ENCODE measurements around the gene TMEM132D. TPM values are rescaled to one million over a fixed set of nuclear protein-coding genes. Genes with fewer than 3 reads are reported as not detected.

TMEM132D gene
- total and polyA plus RNA-seq, 2 donors, result 0.32 TPM; not detected in 1

- no peak for DNase-seq (ENCODE audit: extremely low spot score)
- Histone ChIP-seq H3K27ac (ENCODE audit: low read depth) (no peak overlapping the region), H3K4me3 (ENCODE audit: low read depth, low read length) (no peak overlapping the region), H3K4me1 (ENCODE audit: insufficient read depth) (no peaks in the 10 kb centered on the region), H3K36me3 (ENCODE audit: insufficient read depth) (no peaks in the 10 kb centered on the region)
- WGBS, result 25% methylated on average over 9 of the region's 9 CpGs
These were observed 627.3 kb downstream of the TMEM132D start for GRCh38 chr12:129276361-129277060.

- Histone ChIP-seq H3K4me3 (ENCODE audit: low read depth, low read length) (no peak overlapping the region), H3K27ac (ENCODE audit: low read depth) (no peak overlapping the region), H3K36me3 (ENCODE audit: insufficient read depth) (no peaks in the 10 kb centered on the region), H3K4me1 (ENCODE audit: insufficient read depth) (no peaks in the 10 kb centered on the region)
- 81% methylated on average over 16 of the region's 16 CpGs for WGBS
- DNase-seq (ENCODE audit: extremely low spot score), result no peak
These were observed 633.9 kb downstream of the TMEM132D start for GRCh38 chr12:129269756-129270495.

- WGBS, result 72% methylated on average over 5 of the region's 5 CpGs
- no peak for DNase-seq (ENCODE audit: extremely low spot score)
- Histone ChIP-seq H3K27ac (ENCODE audit: low read depth) (no peak overlapping the region), H3K4me1 (ENCODE audit: insufficient read depth) (no peaks in the 10 kb centered on the region), H3K4me3 (ENCODE audit: low read depth, low read length) (no peak overlapping the region), H3K36me3 (ENCODE audit: insufficient read depth) (no peaks in the 10 kb centered on the region)
These were observed 645.0 kb downstream of the TMEM132D start for GRCh38 chr12:129258781-129259318.

DNA sequence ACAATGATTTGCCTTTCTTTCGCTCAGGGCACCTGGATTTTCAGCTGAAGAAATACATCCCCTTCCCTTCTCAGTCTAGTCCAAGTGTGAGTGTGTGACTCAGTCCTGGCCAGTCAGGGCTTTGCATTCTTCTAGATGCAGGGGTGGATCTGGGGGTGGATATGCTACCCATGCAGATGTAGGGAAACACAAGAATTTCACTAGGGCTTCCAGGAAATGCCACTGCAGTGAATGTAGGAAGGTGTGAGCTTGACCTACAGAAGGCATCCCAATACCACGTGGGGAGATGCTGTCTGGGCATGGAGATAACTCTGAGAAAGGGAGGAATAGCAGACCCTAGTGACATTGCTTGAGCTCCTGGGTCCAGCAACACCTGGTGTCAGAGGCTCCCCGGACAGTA is 646.3 kb downstream of the TMEM132D start:
- H3K36me3 ChIP-seq (ENCODE audit: insufficient read depth), result no peaks in the 10 kb centered on the region
- H3K27ac ChIP-seq (ENCODE audit: low read depth), result no peak overlapping the region
- no peak for DNase-seq (ENCODE audit: extremely low spot score)
- H3K4me1 ChIP-seq (ENCODE audit: insufficient read depth), result no peaks in the 10 kb centered on the region
- H3K4me3 ChIP-seq (ENCODE audit: low read depth, low read length), result no peak overlapping the region
- 82% methylated on average over 3 of the region's 3 CpGs for WGBS

DNA sequence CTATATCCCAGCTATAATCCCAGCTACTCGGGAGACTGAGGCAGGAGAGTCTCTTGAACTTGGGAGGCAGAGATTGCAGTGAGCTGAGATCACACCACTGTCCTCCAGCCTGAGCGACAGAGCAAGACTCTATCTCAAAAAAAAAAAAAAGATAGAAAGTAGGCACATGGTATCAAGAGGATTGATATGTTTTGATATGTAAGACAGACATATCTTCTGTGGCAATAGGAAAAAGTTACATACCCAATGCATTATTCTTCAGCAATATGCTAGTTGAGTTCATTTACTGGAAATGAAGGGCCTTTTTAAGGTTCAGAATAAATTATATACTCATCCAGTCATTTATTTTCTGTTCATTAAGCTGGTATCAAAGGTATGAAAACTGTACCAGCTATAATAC is 657.2 kb downstream of the TMEM132D start:
- 73% methylated on average over 2 of the region's 2 CpGs for WGBS
- no peak for DNase-seq (ENCODE audit: extremely low spot score)
- Histone ChIP-seq H3K4me1 (ENCODE audit: insufficient read depth) (no peaks in the 10 kb centered on the region), H3K27ac (ENCODE audit: low read depth) (no peak overlapping the region), H3K4me3 (ENCODE audit: low read depth, low read length) (no peak overlapping the region), H3K36me3 (ENCODE audit: insufficient read depth) (no peaks in the 10 kb centered on the region)

- no peak for DNase-seq (ENCODE audit: extremely low spot score)
- H3K36me3 ChIP-seq (ENCODE audit: insufficient read depth), result no peaks in the 10 kb centered on the region
- 76% methylated on average over 9 of the region's 9 CpGs for WGBS
- no peak overlapping the region for H3K27ac ChIP-seq (ENCODE audit: low read depth)
- no peak overlapping the region for H3K4me3 ChIP-seq (ENCODE audit: low read depth, low read length)
- H3K4me1 ChIP-seq (ENCODE audit: insufficient read depth), result no peaks in the 10 kb centered on the region
These were observed 658.1 kb downstream of the TMEM132D start for GRCh38 chr12:129245769-129246168.

GRCh38 chr12:129241852-129242251 is 662.0 kb downstream of the TMEM132D start:
- WGBS, result 67% methylated on average over 1 of the region's 1 CpG
- no peak overlapping the region for H3K27ac ChIP-seq (ENCODE audit: low read depth)
- no peak for DNase-seq (ENCODE audit: extremely low spot score)
- no peak overlapping the region for H3K4me3 ChIP-seq (ENCODE audit: low read depth, low read length)
- H3K36me3 ChIP-seq (ENCODE audit: insufficient read depth), result no peaks in the 10 kb centered on the region
- no peaks in the 10 kb centered on the region for H3K4me1 ChIP-seq (ENCODE audit: insufficient read depth)

DNA sequence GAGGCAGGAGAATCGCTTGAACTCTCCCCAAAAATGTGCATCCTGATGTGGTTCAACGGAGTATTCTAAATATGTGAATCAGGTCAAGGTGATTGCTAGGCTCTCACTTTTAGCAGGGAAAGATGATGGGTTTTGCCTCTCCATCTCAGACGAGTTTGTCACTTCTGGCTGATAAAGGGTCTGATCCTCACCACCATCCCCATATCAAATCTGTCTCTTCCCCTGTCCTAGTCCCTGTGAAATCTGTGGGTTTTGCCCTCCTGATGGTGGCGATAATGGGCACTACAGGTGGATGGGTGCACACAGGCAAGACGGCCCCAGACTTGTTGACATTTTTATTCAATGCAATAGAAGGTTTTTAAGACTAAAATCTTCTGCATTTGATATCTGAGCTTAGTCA is 665.9 kb downstream of the TMEM132D start:
- no peaks in the 10 kb centered on the region for H3K4me1 ChIP-seq (ENCODE audit: insufficient read depth)

GRCh38 chr12:129234209-129234608 is 669.6 kb downstream of the TMEM132D start:
- 44% methylated on average over 6 of the region's 6 CpGs for WGBS
- no peak overlapping the region for H3K27ac ChIP-seq (ENCODE audit: low read depth)
- no peaks in the 10 kb centered on the region for H3K4me1 ChIP-seq (ENCODE audit: insufficient read depth)
- no peak for DNase-seq (ENCODE audit: extremely low spot score)
- no peaks in the 10 kb centered on the region for H3K36me3 ChIP-seq (ENCODE audit: insufficient read depth)
- no peak overlapping the region for H3K4me3 ChIP-seq (ENCODE audit: low read depth, low read length)

More for the DNA sequence above, 665.9 kb downstream of the TMEM132D start:
- Histone ChIP-seq H3K27ac (ENCODE audit: low read depth) (no peak overlapping the region), H3K4me3 (ENCODE audit: low read depth, low read length) (no peak overlapping the region), H3K36me3 (ENCODE audit: insufficient read depth) (no peaks in the 10 kb centered on the region)
- no peak for DNase-seq (ENCODE audit: extremely low spot score)
- WGBS, result 81% methylated on average over 5 of the region's 5 CpGs

GRCh38 chr12:129231491-129231890 is 672.3 kb downstream of the TMEM132D start:
- Histone ChIP-seq H3K4me1 (ENCODE audit: insufficient read depth) (no peaks in the 10 kb centered on the region), H3K4me3 (ENCODE audit: low read depth, low read length) (no peak overlapping the region), H3K27ac (ENCODE audit: low read depth) (no peak overlapping the region), H3K36me3 (ENCODE audit: insufficient read depth) (no peaks in the 10 kb centered on the region)
- 61% methylated on average over 3 of the region's 3 CpGs for WGBS
- no peak for DNase-seq (ENCODE audit: extremely low spot score)

DNA sequence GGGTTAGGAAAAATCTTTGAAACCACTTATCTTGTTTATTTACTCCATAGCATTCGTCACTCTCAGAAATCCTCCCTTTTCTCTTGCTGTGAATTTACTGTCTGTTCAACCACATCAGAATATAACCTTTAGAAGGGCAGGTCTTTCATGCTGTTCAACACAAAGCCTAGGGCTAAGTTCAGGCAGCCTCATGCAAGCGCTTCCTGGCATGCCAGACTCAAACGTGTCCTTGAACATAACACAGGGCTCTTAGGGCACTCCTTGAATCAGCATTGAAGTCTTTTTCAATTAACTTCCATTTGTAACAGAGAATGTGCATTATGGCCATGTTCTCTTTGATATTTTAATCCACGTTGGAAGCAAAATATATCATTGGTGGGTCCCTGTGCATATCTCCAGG is 672.8 kb downstream of the TMEM132D start:
- WGBS, result 78% methylated on average over 4 of the region's 4 CpGs

DNA sequence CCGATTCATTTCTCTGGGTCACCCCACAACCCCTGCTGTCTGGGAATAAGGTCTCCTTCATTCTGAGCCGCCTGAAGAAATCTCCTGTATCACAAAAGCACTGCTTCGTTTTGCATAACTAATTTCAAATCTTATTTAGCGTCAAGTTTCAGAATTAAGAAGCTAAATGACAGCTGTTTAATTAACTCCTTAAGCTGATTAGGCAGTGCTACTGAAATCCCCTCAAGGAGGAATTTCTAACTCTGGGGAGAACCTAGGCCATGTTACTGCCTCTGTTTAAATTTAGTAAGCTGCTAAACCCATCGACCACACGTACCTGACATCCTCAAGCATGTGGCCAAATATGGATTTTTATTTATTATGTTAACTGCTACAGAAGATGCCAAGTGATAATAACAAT is 677.0 kb downstream of the TMEM132D start:
- Histone ChIP-seq H3K4me3 (ENCODE audit: low read depth, low read length) (no peak overlapping the region), H3K36me3 (ENCODE audit: insufficient read depth) (no peaks in the 10 kb centered on the region), H3K27ac (ENCODE audit: low read depth) (no peak overlapping the region), H3K4me1 (ENCODE audit: insufficient read depth) (no peaks in the 10 kb centered on the region)
- WGBS, result 57% methylated on average over 6 of the region's 6 CpGs
- no peak for DNase-seq (ENCODE audit: extremely low spot score)

More for the DNA sequence above, 672.8 kb downstream of the TMEM132D start:
- H3K4me3 ChIP-seq (ENCODE audit: low read depth, low read length), result no peak overlapping the region
- no peaks in the 10 kb centered on the region for H3K4me1 ChIP-seq (ENCODE audit: insufficient read depth)
- H3K36me3 ChIP-seq (ENCODE audit: insufficient read depth), result no peaks in the 10 kb centered on the region
- H3K27ac ChIP-seq (ENCODE audit: low read depth), result no peak overlapping the region
- no peak for DNase-seq (ENCODE audit: extremely low spot score)

- no peak for DNase-seq (ENCODE audit: extremely low spot score)
- Histone ChIP-seq H3K4me3 (ENCODE audit: low read depth, low read length) (no peak overlapping the region), H3K36me3 (ENCODE audit: insufficient read depth) (no peaks in the 10 kb centered on the region), H3K4me1 (ENCODE audit: insufficient read depth) (no peaks in the 10 kb centered on the region), H3K27ac (ENCODE audit: low read depth) (no peak overlapping the region)
- 63% methylated on average over 7 of the region's 7 CpGs for WGBS
These were observed 677.8 kb downstream of the TMEM132D start for GRCh38 chr12:129226005-129226404.

- Histone ChIP-seq H3K4me3 (ENCODE audit: low read depth, low read length) (no peak overlapping the region), H3K27ac (ENCODE audit: low read depth) (no peak overlapping the region), H3K36me3 (ENCODE audit: insufficient read depth) (no peaks in the 10 kb centered on the region), H3K4me1 (ENCODE audit: insufficient read depth) (no peaks in the 10 kb centered on the region)
- 92% methylated on average over 5 of the region's 5 CpGs for WGBS
- no peak for DNase-seq (ENCODE audit: extremely low spot score)
These were observed 688.3 kb downstream of the TMEM132D start for GRCh38 chr12:129215556-129215955.

Measured in urinary bladder (tissue), 4 donors.